Trophoblast cell (in vitro differentiated cells and primary cell): Measurements from ENCODE around the gene AP2A2.

Source experiments
- DNase-seq, 2 donors: peaks; one replicate each; pipeline ENCODE4 v3.0.0-alpha.2; 2016
- H2AFZ ChIP-seq: 2 replicates; pipeline ENCODE4 v1.6.1; 2013; ENCODE audit warnings: low read length, moderate library complexity, mild to moderate bottlenecking; ENCODE audit not compliant: insufficient read depth, poor library complexity
- H2AK5ac ChIP-seq: 2 replicates; pipeline ENCODE4 v1.6.1; 2013; ENCODE audit warnings: mild to moderate bottlenecking, low read length
- H2BK120ac ChIP-seq: 2 replicates; pipeline ENCODE4 v1.6.1; 2013; ENCODE audit warnings: low read length, mild to moderate bottlenecking, moderate library complexity; ENCODE audit not compliant: insufficient read depth, poor library complexity
- H2BK12ac ChIP-seq: 2 replicates; pipeline ENCODE4 v1.6.1; 2013; ENCODE audit warnings: mild to moderate bottlenecking, low read length, moderate library complexity
- H2BK5ac ChIP-seq: 2 replicates; pipeline ENCODE4 v1.6.1; 2013; ENCODE audit warnings: low read length, low read depth, moderate library complexity, mild to moderate bottlenecking; ENCODE audit not compliant: poor library complexity
- H3K14ac ChIP-seq: 2 replicates; pipeline ENCODE4 v1.6.1; 2013; ENCODE audit warnings: mild to moderate bottlenecking, low read length
- H3K18ac ChIP-seq: 2 replicates; pipeline ENCODE4 v1.6.1; 2013; ENCODE audit warnings: mild to moderate bottlenecking, low read length
- H3K23ac ChIP-seq: 2 replicates; pipeline ENCODE4 v1.6.1; 2013; ENCODE audit warnings: low read length
- H3K27ac ChIP-seq: 2 replicates; pipeline ENCODE4 v1.5.1; 2013; ENCODE audit warnings: low read depth, mild to moderate bottlenecking, inconsistent platforms, low read length, moderate library complexity
- H3K27me3 ChIP-seq: 2 replicates; pipeline ENCODE4 v1.6.1; 2013; ENCODE audit warnings: inconsistent platforms, mild to moderate bottlenecking, low read length, moderate library complexity; ENCODE audit not compliant: insufficient read depth
- H3K36me3 ChIP-seq, 2 experiments: 1 replicate in 1 of 2; 2 replicates in 1 of 2; pipeline ENCODE4 v1.6.1; 2013; ENCODE audit warnings: low read length in 2 of 2, mild to moderate bottlenecking in 2 of 2, moderate library complexity in 1 of 2; ENCODE audit not compliant: insufficient read depth in 2 of 2, control insufficient read depth in 1 of 2
- H3K4ac ChIP-seq: 2 replicates; pipeline ENCODE4 v1.6.1; 2013; ENCODE audit warnings: low read depth, mild to moderate bottlenecking, low read length, moderate library complexity
- H3K4me1 ChIP-seq, 2 experiments: 1 replicate in 1 of 2; 2 replicates in 1 of 2; pipeline ENCODE4 v1.6.1; 2013; ENCODE audit warnings: low read length in 2 of 2, mild to moderate bottlenecking in 2 of 2, moderate library complexity in 1 of 2; ENCODE audit not compliant: insufficient read depth in 2 of 2, control insufficient read depth in 1 of 2
- H3K4me2 ChIP-seq: 2 replicates; pipeline ENCODE4 v1.6.1; 2013; ENCODE audit warnings: inconsistent platforms, mild to moderate bottlenecking, low read length, moderate library complexity
- H3K4me3 ChIP-seq: 2 replicates; pipeline ENCODE4 v1.5.1; 2013; ENCODE audit warnings: mild to moderate bottlenecking, low read depth, low read length, inconsistent platforms
- H3K79me1 ChIP-seq: one replicate; pipeline ENCODE4 v1.6.1; 2013; ENCODE audit warnings: low read length
- H3K79me2 ChIP-seq: 2 replicates; pipeline ENCODE4 v1.6.1; 2013; ENCODE audit warnings: low read length, mild to moderate bottlenecking; ENCODE audit not compliant: control insufficient read depth, insufficient read depth, poor library complexity
- H3K9ac ChIP-seq: 2 replicates; pipeline ENCODE4 v1.6.1; 2013; ENCODE audit warnings: mild to moderate bottlenecking, low read length
- H3K9me3 ChIP-seq: 2 replicates; pipeline ENCODE4 v1.6.1; 2013; ENCODE audit warnings: low read depth, mild to moderate bottlenecking, control low read depth, inconsistent platforms, low read length; ENCODE audit not compliant: insufficient read depth
- H4K12ac ChIP-seq: 2 replicates; pipeline ENCODE4 v1.6.1; 2013; ENCODE audit warnings: low read depth, mild to moderate bottlenecking, low read length, moderate library complexity
- H4K8ac ChIP-seq: 2 replicates; pipeline ENCODE4 v1.6.1; 2013; ENCODE audit warnings: low read depth, mild to moderate bottlenecking, low read length, moderate library complexity
- H4K91ac ChIP-seq: one replicate; pipeline ENCODE4 v1.6.1; 2013; ENCODE audit warnings: low read depth, mild to moderate bottlenecking, low read length, moderate library complexity
- WGBS: extraction: QIAGEN DNeasy Blood & Tissue Kit; methylation state at CpG from one replicate; pipeline ENCODE4 v1.1.7; 2013; ENCODE audit warnings: missing lambda C conversion rate; ENCODE audit not compliant: insufficient read length, insufficient coverage; ENCODE audit errors: extremely low coverage; 5-methylcytosine and 5-hydroxymethylcytosine counted together

The AP2A2 gene

DNA sequence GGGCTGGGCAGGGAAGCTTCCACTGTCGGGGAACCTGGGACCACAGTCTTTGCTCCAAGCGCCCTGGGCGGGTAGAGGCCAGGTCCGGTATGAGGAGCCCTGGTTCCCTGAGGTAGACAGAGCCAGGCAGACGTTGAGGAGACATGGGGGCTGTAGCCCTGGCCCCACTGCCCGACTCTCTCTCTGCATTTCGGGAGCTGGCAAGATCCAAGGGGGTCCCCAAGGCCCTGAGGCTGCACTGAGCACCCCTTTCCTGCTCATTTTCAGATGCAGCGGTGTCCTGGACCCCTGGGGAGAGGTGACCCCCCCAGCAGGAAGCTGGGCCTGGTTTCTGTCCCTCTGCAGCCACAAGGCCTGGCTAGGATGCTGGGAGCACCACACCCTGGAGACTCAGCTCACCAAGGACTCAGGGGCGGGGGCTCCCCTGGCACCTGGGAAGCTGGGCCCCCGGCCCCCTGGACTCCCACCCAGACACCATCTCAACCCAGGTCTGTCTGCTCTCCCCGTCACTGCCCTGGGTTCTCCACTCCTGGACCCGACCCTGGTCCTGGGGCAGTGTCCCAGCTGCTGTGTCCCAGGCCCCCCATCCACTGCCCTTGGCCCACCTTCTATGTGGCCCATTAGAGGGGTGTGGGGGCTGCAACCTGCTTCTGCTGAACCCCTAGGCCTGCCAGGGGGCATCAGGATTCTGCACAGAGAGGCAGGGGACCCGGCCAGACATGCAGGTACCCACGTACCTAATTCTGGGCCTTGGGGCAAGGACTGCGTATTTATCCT is 125.9 kb downstream of the AP2A2 start:
- no peak overlapping the region for H3K4me2 ChIP-seq
- peaks cover 2% of the 10 kb centered on the region for H3K9me3 ChIP-seq
- H3K27me3 ChIP-seq = no peaks in the 10 kb centered on the region
- no peak overlapping the region for H4K91ac ChIP-seq
- no peak overlapping the region for H3K9ac ChIP-seq
- no peak overlapping the region for H2BK5ac ChIP-seq
- no peaks in the 10 kb centered on the region for H3K36me3 ChIP-seq
- H3K4me3 ChIP-seq = no peak overlapping the region
- H3K4ac ChIP-seq = no peak overlapping the region
- no peak overlapping the region for H2AK5ac ChIP-seq
- H3K4me1 ChIP-seq = peaks cover 2 to 3% of the 10 kb centered on the region in 2 experiments
- no peak overlapping the region for H2AFZ ChIP-seq
- no peak overlapping the region for H4K12ac ChIP-seq
- no CpG with 5 or more reads among the region's 15 CpGs for WGBS
- H3K79me1 ChIP-seq = no peaks in the 10 kb centered on the region
- DNase-seq = no peak
- H3K14ac ChIP-seq = no peak overlapping the region
- H3K79me2 ChIP-seq = no peaks in the 10 kb centered on the region
- no peak overlapping the region for H3K18ac ChIP-seq
- H2BK12ac ChIP-seq = no peak overlapping the region
- H3K23ac ChIP-seq = no peak overlapping the region
- no peak overlapping the region for H2BK120ac ChIP-seq
- H4K8ac ChIP-seq = no peak overlapping the region
- no peak overlapping the region for H3K27ac ChIP-seq

DNA sequence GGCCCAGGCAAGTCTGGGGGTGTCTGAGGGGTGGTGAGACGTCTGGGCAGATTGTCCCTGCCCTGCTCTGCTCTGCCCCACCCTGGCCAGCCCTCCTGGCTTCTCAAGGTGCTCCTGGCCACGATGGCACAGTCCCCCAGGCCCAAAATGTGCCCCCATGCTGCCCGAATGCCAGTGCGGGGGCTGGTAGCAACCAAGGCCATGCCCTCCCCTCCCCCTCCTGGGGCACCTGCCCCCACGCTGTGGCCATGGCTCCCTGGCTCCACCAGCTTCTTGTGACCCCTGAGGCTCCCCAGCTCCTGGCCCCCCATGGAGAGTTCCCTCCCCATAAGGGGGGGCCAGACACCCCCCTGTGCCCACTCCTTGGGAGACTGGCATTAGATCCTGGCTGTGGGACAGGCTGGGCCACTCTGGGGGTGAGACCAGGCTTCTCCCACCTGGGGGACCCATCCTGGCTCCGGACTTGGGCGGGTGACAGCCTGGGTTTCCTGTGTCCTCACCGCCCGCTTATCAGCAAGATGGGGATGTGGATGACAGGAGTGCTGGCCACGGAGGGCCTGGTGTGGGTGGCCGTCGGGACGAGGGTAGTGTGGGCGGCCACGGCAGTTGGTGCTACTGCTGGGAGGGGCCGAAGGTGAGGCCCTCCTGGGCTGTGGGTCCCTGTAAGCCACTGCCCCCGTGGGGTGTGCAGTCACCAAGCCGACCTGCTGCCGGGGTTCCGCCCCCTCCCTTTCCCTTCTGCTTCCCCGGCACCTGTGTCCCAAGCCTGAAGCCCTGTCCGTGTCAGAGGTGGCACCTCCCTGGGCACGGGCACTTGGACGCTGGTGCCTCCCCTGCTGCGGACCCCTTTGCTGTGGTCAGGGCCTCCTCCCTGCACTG is 126.7 kb downstream of the AP2A2 start:
- H4K12ac ChIP-seq = no peak overlapping the region
- no peak overlapping the region for H3K9ac ChIP-seq
- no peaks in the 10 kb centered on the region for H3K36me3 ChIP-seq
- no peak overlapping the region for H3K23ac ChIP-seq
- no peaks in the 10 kb centered on the region for H3K79me2 ChIP-seq
- no peak overlapping the region for H3K14ac ChIP-seq
- peaks cover 2% of the 10 kb centered on the region for H3K9me3 ChIP-seq
- no peak overlapping the region for H3K27ac ChIP-seq
- H3K79me1 ChIP-seq = no peaks in the 10 kb centered on the region
- no peak overlapping the region for H3K4ac ChIP-seq
- no peak overlapping the region for H3K4me2 ChIP-seq
- DNase-seq = no peak
- no peak overlapping the region for H2BK12ac ChIP-seq
- no peak overlapping the region for H2BK5ac ChIP-seq
- no peaks in the 10 kb centered on the region for H3K27me3 ChIP-seq
- peaks cover 2 to 3% of the 10 kb centered on the region in 2 experiments for H3K4me1 ChIP-seq
- no peak overlapping the region for H4K91ac ChIP-seq
- no peak overlapping the region for H2AFZ ChIP-seq
- no CpG with 5 or more reads among the region's 25 CpGs for WGBS
- H3K18ac ChIP-seq = no peak overlapping the region
- no peak overlapping the region for H4K8ac ChIP-seq
- H2AK5ac ChIP-seq = no peak overlapping the region
- no peak overlapping the region for H3K4me3 ChIP-seq
- no peak overlapping the region for H2BK120ac ChIP-seq

DNA sequence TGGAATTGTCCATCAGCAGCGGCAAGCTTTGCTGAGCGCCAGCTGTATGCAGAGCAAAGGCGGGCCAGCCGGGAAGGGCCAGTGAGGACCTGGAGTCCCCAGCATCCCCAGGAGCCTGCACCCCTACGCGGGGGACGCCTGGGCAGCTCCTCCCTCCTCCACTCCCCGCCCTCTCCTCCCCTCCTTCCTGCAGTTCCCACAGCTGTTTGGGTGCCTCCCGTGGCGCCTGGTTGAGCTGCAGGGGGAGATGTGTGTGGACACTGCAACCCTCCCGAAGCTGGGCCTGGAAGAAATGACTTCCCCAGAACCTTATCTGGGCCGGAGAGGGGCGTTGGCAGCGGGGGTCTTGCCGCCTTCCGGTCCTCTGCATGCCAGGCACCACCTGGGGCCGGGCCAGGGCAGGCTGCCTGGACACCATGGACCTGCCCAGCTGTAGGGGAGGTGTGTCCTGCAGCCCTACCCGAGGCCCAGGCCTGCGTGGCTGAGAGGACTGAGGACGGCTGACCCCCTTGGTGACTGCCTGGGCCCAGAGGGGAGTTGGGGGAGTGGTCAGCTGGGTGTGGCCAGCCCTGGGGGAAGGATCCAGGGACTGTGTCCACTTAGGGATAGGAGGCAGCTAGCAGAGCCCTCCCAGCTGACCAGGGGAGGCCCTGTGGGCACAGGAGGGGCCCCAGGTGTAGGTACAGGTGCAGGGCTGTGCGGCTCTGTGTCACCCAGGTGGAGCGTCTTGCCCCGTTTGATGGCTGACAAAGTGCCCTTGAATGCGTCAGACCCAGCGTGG is 127.6 kb downstream of the AP2A2 start:
- no peak overlapping the region for H2AFZ ChIP-seq
- H3K36me3 ChIP-seq = no peaks in the 10 kb centered on the region
- H3K23ac ChIP-seq = no peak overlapping the region
- no peak overlapping the region for H2BK5ac ChIP-seq
- no peaks in the 10 kb centered on the region for H3K79me1 ChIP-seq
- no peaks in the 10 kb centered on the region for H3K79me2 ChIP-seq
- no peaks in the 10 kb centered on the region for H3K27me3 ChIP-seq
- no peak overlapping the region for H3K27ac ChIP-seq
- no peak overlapping the region for H3K9ac ChIP-seq
- H3K4me3 ChIP-seq = no peak overlapping the region
- H3K4ac ChIP-seq = no peak overlapping the region
- H3K4me2 ChIP-seq = no peak overlapping the region
- no peak for DNase-seq
- no peak overlapping the region for H2AK5ac ChIP-seq
- no peak overlapping the region for H3K18ac ChIP-seq
- no peaks in the 10 kb centered on the region for H3K4me1 ChIP-seq
- no peak overlapping the region for H2BK12ac ChIP-seq
- peaks cover 2% of the 10 kb centered on the region for H3K9me3 ChIP-seq
- no peak overlapping the region for H4K91ac ChIP-seq
- no peak overlapping the region for H2BK120ac ChIP-seq
- WGBS = no CpG with 5 or more reads among the region's 25 CpGs
- no peak overlapping the region for H4K12ac ChIP-seq
- no peak overlapping the region for H4K8ac ChIP-seq
- H3K14ac ChIP-seq = no peak overlapping the region
